Measurements from ENCODE around the gene CYP4B1. TPM values are rescaled to one million over a fixed set of nuclear protein-coding genes. Genes with fewer than 3 reads are reported as not detected.

CYP4B1 gene
- total RNA-seq, 1 experiment from 2014 or later: not detected

- no peak for DNase-seq (ENCODE audit: low read depth)
Observed at GRCh38 chr1:46793126-46793525, 5.7 kb upstream of the CYP4B1 start.

- no peak for DNase-seq (ENCODE audit: low read depth)
Observed at GRCh38 chr1:46797696-46798470, 963 bp upstream of the CYP4B1 start.

GRCh38 chr1:46800742-46801141, 1.9 kb downstream of the CYP4B1 start:
- no peak for DNase-seq (ENCODE audit: low read depth)

- DNase-seq (ENCODE audit: low read depth): no peak
Observed at GRCh38 chr1:46801323-46802055, 2.6 kb downstream of the CYP4B1 start.

GRCh38 chr1:46802081-46802480, 3.2 kb downstream of the CYP4B1 start:
- DNase-seq (ENCODE audit: low read depth): no peak

GRCh38 chr1:46802901-46803574, 4.2 kb downstream of the CYP4B1 start:
- no peak for DNase-seq (ENCODE audit: low read depth)

GRCh38 chr1:46804027-46804889, 5.4 kb downstream of the CYP4B1 start:
- DNase-seq (ENCODE audit: low read depth): no peak

- DNase-seq (ENCODE audit: low read depth): no peak
Observed at GRCh38 chr1:46804926-46805325, 6.1 kb downstream of the CYP4B1 start.

- no peak for DNase-seq (ENCODE audit: low read depth)
Observed at GRCh38 chr1:46805755-46806154, 6.9 kb downstream of the CYP4B1 start.

- no peak for DNase-seq (ENCODE audit: low read depth)
Observed at GRCh38 chr1:46806196-46807020, 7.6 kb downstream of the CYP4B1 start.

- DNase-seq (ENCODE audit: low read depth): no peak
Observed at GRCh38 chr1:46807046-46807972, 8.5 kb downstream of the CYP4B1 start.

- DNase-seq (ENCODE audit: low read depth): no peak
Observed at GRCh38 chr1:46809071-46809470, 10.2 kb downstream of the CYP4B1 start.

GRCh38 chr1:46809904-46810303, 11.1 kb downstream of the CYP4B1 start:
- no peak for DNase-seq (ENCODE audit: low read depth)

GRCh38 chr1:46810596-46810995, 11.8 kb downstream of the CYP4B1 start:
- DNase-seq (ENCODE audit: low read depth): no peak

GRCh38 chr1:46811053-46811452, 12.2 kb downstream of the CYP4B1 start:
- DNase-seq (ENCODE audit: low read depth): no peak

GRCh38 chr1:46812065-46812963, 13.5 kb downstream of the CYP4B1 start:
- DNase-seq (ENCODE audit: low read depth): no peak

GRCh38 chr1:46812996-46813857, 14.4 kb downstream of the CYP4B1 start:
- DNase-seq (ENCODE audit: low read depth): no peak
